ENCODE data around the gene ARHGEF4. TPM values are rescaled to one million over a fixed set of nuclear protein-coding genes. Genes with fewer than 3 reads are reported as not detected.

The ARHGEF4 gene
- total and polyA plus RNA-seq, 5 donors = 1.8 to 5.2 (median 2.8) TPM

DNA sequence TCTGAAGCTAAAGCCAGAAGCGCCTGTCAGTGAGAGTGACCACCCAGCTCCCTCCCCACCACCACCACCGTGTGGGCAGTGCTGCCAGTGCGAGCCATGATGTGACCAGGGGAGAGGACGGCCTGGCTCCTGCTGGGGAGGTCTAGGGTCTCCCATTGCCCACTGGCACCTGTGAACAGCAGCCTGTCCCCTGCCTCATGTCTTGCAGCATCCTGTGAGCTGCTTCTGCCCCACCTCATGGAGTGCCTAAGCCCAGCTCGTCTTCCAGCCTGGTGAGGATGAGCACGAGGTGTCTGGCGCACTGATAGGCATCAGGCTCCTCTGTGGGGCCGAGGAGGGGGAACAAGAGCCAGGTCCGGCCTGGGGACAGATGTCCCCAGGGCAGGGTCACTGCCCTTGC, 195.2 kb downstream of the ARHGEF4 start:
- Histone ChIP-seq H3K4me1 (ENCODE audit: control insufficient read depth, insufficient read depth, low read length) (no peaks in the 10 kb centered on the region), H3K4me3 (ENCODE audit: low read length) (no peak overlapping the region), H3K9me3 (ENCODE audit: control insufficient read depth, low read length) (peaks cover 2% of the 10 kb centered on the region), H3K27ac (ENCODE audit: low read length) (no peak overlapping the region), H3K27me3 (ENCODE audit: control insufficient read depth, insufficient read depth) (no peaks in the 10 kb centered on the region)
- 68% methylated on average over 9 of the region's 9 CpGs for WGBS
- ATAC-seq (no peak), DNase-seq (no peak)
- intact Hi-C loops (cut with DNase I) = no loop called here

DNA sequence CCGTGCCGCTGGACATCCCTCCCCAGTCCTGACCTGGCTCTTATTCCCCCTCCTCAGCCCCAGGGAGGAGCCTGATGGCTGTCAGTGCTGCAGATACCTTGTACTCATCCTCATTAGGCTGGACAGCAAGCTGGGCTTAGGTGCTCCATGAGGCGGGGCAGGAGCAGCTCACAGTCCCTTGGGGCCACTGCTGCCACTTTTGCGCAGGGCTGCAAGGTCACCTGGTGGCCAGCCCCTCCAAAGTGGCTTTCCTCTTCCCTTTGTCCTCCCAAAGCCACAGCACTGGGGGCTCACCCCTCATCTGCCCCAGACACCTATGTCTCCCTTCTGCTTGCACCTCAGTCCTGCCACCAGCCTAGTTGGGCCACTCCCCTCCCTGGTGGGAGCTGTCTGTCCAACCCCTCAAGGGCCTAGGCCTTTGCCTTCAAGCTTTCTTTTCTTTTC, 195.7 kb downstream of the ARHGEF4 start:
- no peak overlapping the region for H3K27ac ChIP-seq (ENCODE audit: low read length)
- 86% methylated on average over 4 of the region's 4 CpGs for WGBS
- ATAC-seq (no peak), DNase-seq (no peak)
- no peak overlapping the region for H3K4me3 ChIP-seq (ENCODE audit: low read length)
- H3K27me3 ChIP-seq (ENCODE audit: control insufficient read depth, insufficient read depth) = no peaks in the 10 kb centered on the region
- intact Hi-C loops (cut with DNase I) = no loop called here
- H3K9me3 ChIP-seq (ENCODE audit: control insufficient read depth, low read length) = peaks cover 2% of the 10 kb centered on the region
- no peaks in the 10 kb centered on the region for H3K4me1 ChIP-seq (ENCODE audit: control insufficient read depth, insufficient read depth, low read length)

DNA sequence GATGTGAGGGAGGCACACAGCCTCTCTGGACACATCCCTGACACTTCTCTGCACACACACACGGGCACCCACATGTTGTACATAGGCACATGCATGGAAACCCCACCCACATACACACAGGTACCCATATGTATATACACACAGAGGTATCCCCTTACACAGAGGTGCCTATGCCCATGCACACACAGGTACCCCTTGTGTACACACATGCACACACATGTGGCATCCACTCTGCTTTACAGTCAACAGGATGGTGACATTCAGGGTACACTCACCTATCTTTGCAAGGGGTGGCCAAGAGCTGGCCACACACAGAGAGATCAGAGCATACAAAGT, 197.0 kb downstream of the ARHGEF4 start:
- no peak for DNase-seq
- no peak overlapping the region for H3K4me3 ChIP-seq (ENCODE audit: low read length)
- no peaks in the 10 kb centered on the region for H3K27me3 ChIP-seq (ENCODE audit: control insufficient read depth, insufficient read depth)
- H3K9me3 ChIP-seq (ENCODE audit: control insufficient read depth, low read length) = no peaks in the 10 kb centered on the region
- no peak for ATAC-seq
- H3K4me1 ChIP-seq (ENCODE audit: control insufficient read depth, insufficient read depth, low read length) = no peaks in the 10 kb centered on the region
- intact Hi-C loops (cut with DNase I) = no loop called here
- WGBS = 85% methylated on average over 1 of the region's 1 CpG
- H3K27ac ChIP-seq (ENCODE audit: low read length) = no peak overlapping the region

DNA sequence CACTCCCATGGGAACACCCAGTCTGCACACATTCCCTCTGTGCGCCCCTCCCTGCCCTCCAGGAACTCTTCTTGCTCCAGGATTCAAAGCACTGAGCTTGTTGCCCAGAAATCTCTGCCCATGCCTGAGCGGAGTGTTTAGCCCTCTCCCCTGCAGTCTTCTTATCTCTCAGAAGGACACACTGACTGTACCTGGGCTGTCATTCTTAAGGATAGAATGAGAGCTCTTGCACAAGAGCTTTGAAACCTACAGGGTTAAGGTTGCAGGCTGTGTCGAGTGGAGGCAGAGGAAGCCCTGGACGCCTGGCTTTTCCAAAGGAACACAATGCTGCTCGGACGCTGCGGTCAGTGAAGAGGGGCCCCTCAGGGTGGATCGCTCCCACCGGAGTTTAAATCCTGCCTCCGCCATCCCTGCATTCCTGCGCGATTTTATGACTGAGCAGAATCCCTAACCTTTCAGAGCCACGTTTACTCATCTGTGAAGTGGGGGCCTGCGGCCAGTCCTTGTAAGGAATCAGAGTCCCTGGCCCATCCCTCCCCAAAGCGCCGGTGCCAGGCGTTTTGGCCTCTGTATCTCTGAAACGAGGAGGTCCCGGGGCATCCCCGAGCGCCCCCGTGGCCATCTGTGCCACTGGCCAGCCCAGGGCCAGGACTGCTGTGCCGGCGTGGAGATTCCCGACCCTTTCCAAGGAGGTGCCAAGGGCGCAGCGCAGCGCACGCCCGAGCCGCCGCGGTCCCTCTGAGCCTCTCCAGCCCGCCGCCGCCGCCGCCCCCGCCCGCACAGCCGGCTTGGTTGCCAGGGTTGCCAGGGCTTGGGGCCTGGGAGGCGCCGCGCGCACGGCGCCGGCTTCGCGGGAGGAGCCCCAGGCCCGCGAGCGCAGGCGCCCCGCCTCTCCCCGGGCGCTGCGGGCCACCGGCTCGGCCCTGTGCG, 197.7 kb downstream of the ARHGEF4 start:
- 3% methylated on average over 61 of the region's 61 CpGs for WGBS
- Histone ChIP-seq H3K27ac (ENCODE audit: low read length) (no peak overlapping the region), H3K9me3 (ENCODE audit: control insufficient read depth, low read length) (no peaks in the 10 kb centered on the region), H3K4me3 (ENCODE audit: low read length) (peak overlapping the region; percentile 23), H3K4me1 (ENCODE audit: control insufficient read depth, insufficient read depth, low read length) (no peaks in the 10 kb centered on the region), H3K27me3 (ENCODE audit: control insufficient read depth, insufficient read depth) (no peaks in the 10 kb centered on the region)
- ATAC-seq (peak in 1 of 2 donors; percentile 37), DNase-seq (no peak)
- intact Hi-C loops (cut with DNase I) = no loop called here

DNA sequence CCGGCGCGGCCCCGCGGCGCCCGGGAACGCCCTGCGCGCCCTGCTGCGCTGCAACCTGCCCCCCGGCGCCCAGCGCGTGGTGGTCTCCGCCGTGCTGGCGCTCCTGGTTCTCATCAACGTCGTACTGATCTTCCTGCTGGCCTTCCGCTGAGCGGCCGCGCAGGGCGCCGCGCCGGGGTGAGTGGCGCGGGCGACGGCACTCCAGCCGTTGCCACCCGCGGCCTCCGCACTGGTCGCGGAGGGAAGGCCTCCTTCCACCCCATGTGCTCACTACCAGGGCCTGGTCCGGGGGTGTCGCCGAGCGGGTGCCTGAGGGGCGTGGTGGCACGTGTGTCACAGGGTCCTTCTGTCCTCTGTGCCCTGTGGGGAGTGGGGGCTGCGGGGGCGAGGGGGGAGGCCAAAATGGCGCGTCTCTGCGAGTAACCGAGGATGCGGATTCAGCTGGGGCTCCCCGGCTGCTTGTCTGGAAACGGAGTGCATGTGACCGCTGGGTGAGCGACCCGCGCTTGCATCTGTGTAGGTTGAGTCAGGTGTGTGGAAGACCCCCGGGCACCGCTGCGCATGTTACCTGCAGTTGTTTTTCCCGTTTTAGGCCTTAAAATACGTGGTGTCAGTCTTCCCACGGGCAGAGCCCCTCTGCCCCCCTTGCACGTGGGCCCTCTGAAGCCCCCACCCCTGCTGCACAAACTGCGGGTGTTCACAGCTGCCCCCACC, 198.6 kb downstream of the ARHGEF4 start:
- intact Hi-C loops (cut with DNase I) = no loop called here
- DNase-seq (no peak), ATAC-seq (no peak)
- peak overlapping the region; percentile 23 for H3K4me3 ChIP-seq (ENCODE audit: low read length)
- WGBS = 10% methylated on average over 65 of the region's 65 CpGs
- no peaks in the 10 kb centered on the region for H3K27me3 ChIP-seq (ENCODE audit: control insufficient read depth, insufficient read depth)
- H3K9me3 ChIP-seq (ENCODE audit: control insufficient read depth, low read length) = no peaks in the 10 kb centered on the region
- no peak overlapping the region for H3K27ac ChIP-seq (ENCODE audit: low read length)
- no peaks in the 10 kb centered on the region for H3K4me1 ChIP-seq (ENCODE audit: control insufficient read depth, insufficient read depth, low read length)

DNA sequence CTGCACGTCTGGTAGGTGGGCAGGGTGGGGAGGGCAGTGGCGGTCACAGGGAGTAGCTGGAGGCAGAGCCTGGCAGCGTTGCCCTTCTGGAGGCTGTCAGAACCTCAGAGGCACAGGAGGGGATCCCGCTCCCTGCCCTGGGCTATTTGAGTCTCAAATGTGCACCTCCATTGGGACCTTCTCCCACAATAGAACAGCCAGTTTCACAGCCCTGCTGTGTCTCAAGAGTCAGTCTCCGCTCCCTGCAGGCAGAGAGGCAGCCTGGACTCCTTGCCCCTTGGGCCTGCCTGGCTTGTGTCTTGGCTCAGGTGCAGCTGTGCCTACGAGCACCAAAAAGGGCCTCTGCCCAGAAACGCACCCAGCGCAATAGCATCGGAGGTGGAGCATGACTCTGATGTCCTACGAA, 199.1 kb downstream of the ARHGEF4 start:
- no peak overlapping the region for H3K4me3 ChIP-seq (ENCODE audit: low read length)
- no peaks in the 10 kb centered on the region for H3K27me3 ChIP-seq (ENCODE audit: control insufficient read depth, insufficient read depth)
- ATAC-seq (no peak), DNase-seq (no peak)
- intact Hi-C loops (cut with DNase I) = no loop called here
- no peaks in the 10 kb centered on the region for H3K9me3 ChIP-seq (ENCODE audit: control insufficient read depth, low read length)
- WGBS = 67% methylated on average over 10 of the region's 10 CpGs
- H3K27ac ChIP-seq (ENCODE audit: low read length) = no peak overlapping the region
- H3K4me1 ChIP-seq (ENCODE audit: control insufficient read depth, insufficient read depth, low read length) = no peaks in the 10 kb centered on the region

DNA sequence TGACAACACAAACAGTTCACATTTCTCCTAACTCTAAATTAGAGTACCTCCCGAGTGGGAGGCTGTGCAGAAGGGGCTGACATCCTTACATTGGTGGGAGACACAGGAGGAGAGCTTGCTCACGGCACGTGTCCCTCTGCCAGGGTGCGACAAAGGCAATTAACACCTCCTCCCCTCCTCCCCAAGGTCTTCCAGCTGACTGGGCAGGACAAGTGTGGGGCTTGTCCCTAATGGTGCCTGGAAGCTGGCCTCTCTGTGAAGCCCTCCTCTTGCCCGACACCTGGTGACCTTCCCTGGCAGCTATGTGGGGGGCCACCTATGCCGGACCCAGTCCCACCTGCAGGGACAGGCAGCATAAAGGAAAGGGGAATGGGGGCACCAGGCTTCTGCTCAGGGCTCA, 199.6 kb downstream of the ARHGEF4 start:
- intact Hi-C loops (cut with DNase I) = no loop called here
- DNase-seq (no peak), ATAC-seq (no peak)
- Histone ChIP-seq H3K4me1 (ENCODE audit: control insufficient read depth, insufficient read depth, low read length) (no peaks in the 10 kb centered on the region), H3K9me3 (ENCODE audit: control insufficient read depth, low read length) (no peaks in the 10 kb centered on the region), H3K4me3 (ENCODE audit: low read length) (no peak overlapping the region), H3K27ac (ENCODE audit: low read length) (no peak overlapping the region), H3K27me3 (ENCODE audit: control insufficient read depth, insufficient read depth) (no peaks in the 10 kb centered on the region)
- WGBS = 65% methylated on average over 6 of the region's 6 CpGs

DNA sequence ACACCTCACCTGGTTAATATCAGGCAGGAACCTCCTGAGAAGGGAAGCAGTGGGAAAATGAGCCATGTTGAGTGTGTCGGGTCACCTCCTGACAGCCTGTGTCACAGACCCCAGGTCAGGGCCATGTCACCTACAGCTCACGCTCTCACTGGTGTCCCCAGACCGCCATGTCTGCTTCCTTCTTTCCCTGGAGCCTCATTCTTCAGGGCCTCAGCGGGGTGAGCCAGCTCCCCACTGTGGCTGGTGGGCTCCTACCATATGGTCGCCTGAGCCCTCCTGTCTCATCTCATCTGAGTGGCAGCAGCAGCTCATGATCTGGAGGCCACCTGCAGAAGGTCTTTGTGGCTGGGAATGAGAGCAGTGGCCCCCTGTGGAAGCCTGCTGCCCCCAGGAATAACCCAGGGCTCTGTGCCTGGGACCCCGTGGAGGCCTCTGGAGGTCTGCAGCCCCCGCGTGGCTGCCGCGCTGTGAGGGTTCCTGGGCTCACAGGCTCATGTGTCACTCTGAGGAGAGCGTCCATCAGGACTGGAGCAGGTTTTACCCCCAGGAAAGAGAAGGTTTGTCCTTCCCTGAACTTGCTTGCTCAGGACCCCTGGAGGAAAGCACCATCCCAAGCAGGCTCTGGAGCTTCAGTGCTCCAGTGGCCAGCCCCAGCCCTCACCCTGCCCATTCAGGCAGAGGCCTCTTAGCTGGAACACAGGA, 200.1 kb downstream of the ARHGEF4 start:
- no peaks in the 10 kb centered on the region for H3K4me1 ChIP-seq (ENCODE audit: control insufficient read depth, insufficient read depth, low read length)
- H3K9me3 ChIP-seq (ENCODE audit: control insufficient read depth, low read length) = no peaks in the 10 kb centered on the region
- DNase-seq = no peak
- intact Hi-C loops (cut with DNase I) = no loop called here
- H3K4me3 ChIP-seq (ENCODE audit: low read length) = no peak overlapping the region
- no peak for ATAC-seq
- 92% methylated on average over 11 of the region's 11 CpGs for WGBS
- no peak overlapping the region for H3K27ac ChIP-seq (ENCODE audit: low read length)
- no peaks in the 10 kb centered on the region for H3K27me3 ChIP-seq (ENCODE audit: control insufficient read depth, insufficient read depth)

DNA sequence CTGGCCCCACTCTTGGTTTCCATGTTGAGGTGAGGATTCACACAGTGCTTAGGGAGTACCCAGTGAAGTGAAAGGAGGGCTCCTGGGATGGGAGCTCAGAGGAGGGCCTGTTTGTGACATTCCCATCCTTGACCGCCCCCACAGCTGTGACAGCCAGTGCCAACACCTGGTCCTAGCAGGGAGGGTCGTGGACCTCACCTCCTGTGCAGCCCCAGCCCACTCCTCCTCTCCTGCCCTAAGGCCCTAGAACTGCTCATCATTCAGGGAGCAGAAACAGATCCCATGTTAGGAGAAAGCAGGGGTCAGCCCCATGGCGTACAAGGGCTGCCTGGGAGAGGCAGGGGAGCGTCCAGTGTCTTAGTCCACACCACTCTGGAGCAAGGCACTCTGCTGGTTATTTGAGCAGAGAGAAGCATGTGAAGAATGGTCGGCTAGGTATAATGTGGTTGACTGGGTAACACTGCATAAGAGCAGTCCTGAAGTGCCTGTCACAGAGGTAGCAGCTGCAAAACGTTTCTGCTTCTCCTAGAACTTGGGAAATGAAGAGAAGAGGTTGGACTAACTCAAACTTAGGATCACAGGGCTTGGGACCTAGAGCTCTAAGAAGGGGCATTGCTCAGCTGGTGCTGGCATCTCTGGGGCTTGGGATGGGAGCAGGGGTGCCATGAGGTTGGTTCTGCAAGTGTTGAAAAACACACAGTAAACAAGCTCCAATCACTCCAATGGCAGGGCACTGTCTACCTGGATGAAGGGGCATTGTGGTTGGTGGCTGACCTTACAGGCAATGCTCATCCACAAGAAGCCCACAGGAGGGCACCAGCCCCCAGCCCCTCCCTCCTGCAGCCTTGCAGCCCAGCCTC, 200.9 kb downstream of the ARHGEF4 start:
- Histone ChIP-seq H3K4me3 (ENCODE audit: low read length) (no peak overlapping the region), H3K4me1 (ENCODE audit: control insufficient read depth, insufficient read depth, low read length) (no peaks in the 10 kb centered on the region), H3K27me3 (ENCODE audit: control insufficient read depth, insufficient read depth) (no peaks in the 10 kb centered on the region), H3K27ac (ENCODE audit: low read length) (no peak overlapping the region), H3K9me3 (ENCODE audit: control insufficient read depth, low read length) (no peaks in the 10 kb centered on the region)
- ATAC-seq (no peak), DNase-seq (no peak)
- intact Hi-C loops (cut with DNase I) = no loop called here
- 70% methylated on average over 6 of the region's 6 CpGs for WGBS

DNA sequence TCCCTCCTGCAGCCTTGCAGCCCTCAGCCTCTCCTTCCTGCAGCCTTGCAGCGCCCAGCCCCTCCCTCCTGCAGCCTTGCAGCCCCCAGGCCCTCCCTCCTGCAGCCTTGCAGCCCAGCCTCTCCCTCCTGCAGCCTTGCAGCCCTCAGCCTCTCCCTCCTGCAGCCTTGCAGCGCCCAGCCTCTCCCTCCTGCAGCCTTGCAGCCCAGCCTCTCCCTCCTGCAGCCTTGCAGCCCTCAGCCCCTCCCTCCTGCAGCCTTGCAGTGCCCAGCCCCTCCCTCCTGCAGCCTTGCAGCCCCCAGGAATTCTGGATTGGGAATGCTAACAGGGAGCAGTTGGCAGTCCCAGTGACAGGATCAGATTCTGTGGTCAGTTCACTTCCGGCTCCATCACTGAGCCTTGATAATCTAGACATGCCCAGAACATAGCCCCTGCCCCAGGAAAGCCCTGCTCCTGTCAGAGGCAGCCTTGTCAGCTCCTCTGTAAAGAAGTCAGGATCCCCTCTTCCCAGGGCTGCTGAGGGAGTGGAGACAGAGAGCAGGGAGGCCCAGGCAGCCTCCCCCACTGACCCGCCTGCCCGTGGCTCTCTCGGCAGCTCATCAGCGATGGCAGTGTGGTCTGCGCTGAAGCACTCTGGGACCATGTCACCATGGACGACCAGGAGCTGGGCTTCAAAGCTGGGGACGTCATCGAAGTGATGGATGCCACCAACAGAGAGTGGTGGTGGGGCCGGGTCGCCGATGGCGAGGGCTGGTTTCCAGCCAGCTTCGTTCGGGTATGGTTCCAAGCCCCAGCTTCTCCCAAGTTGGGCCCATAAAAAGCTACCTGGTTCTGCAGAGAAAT, 201.8 kb downstream of the ARHGEF4 start:
- no peaks in the 10 kb centered on the region for H3K4me1 ChIP-seq (ENCODE audit: control insufficient read depth, insufficient read depth, low read length)
- DNase-seq (no peak), ATAC-seq (no peak)

More for the DNA sequence above, 201.8 kb downstream of the ARHGEF4 start:
- H3K4me3 ChIP-seq (ENCODE audit: low read length) = no peak overlapping the region
- H3K27me3 ChIP-seq (ENCODE audit: control insufficient read depth, insufficient read depth) = no peaks in the 10 kb centered on the region
- H3K9me3 ChIP-seq (ENCODE audit: control insufficient read depth, low read length) = no peaks in the 10 kb centered on the region
- intact Hi-C loops (cut with DNase I) = no loop called here
- no peak overlapping the region for H3K27ac ChIP-seq (ENCODE audit: low read length)
- WGBS = 88% methylated on average over 17 of the region's 17 CpGs

All from right cardiac atrium (tissue), 5 donors.